ENCODE measurements around the gene PHYHIPL. TPM values are rescaled to one million over a fixed set of nuclear protein-coding genes. Genes with fewer than 3 reads are reported as not detected.

Gene PHYHIPL
- total RNA-seq, 2 donors from 2014 or later = 0.27 to 0.45 TPM

DNA sequence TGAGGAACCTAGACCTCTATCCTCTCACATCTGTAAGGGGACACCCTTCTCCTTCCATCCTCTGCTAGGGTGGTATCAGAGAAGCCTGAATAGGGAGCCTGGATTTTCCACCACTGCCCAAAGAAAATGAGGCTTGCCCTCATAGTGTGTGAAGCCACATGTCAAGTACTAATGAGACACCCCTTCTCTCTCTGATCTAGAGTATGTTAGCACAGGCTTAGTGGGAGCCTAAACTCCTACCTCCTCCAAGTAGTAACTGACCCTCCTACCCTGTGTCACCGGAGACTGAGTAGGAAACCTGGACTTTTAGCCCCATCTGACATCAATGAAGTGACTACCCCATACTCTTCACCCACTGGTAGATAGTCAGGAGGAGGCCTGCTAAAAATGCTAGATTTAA, 65.6 kb downstream of the PHYHIPL start:
- no peak for ATAC-seq
- no peak for DNase-seq
- intact Hi-C loops (cut with DNase I, micrococcal nuclease) = loop anchor here in 1 of 2 donors (5.0 kb wide), 1 partner anchor 380 kb away; no protein-coding TSS in a partner anchor

DNA sequence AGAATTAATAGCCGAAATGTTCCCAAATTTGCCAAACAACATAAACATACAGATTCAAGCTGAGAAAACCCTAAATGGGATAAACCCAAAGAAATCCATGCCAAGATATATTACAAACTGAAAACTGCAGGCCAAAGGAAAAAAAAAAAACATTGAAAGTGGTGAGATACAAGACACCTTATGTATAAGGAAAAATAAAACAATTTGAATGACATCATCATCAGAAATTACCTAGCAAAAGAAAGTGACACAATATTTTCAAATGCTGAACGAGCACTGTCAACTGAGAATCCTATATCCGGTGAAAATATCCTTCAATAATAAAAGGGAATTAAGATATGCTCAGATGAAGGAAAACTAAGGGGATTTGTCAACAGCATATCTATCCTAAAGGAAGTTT, 66.5 kb downstream of the PHYHIPL start:
- DNase-seq = no peak
- no peak for ATAC-seq
- intact Hi-C loops (cut with DNase I, micrococcal nuclease) = loop anchor here in 1 of 2 donors (5.0 kb wide), 1 partner anchor 379 kb away; no protein-coding TSS in a partner anchor

DNA sequence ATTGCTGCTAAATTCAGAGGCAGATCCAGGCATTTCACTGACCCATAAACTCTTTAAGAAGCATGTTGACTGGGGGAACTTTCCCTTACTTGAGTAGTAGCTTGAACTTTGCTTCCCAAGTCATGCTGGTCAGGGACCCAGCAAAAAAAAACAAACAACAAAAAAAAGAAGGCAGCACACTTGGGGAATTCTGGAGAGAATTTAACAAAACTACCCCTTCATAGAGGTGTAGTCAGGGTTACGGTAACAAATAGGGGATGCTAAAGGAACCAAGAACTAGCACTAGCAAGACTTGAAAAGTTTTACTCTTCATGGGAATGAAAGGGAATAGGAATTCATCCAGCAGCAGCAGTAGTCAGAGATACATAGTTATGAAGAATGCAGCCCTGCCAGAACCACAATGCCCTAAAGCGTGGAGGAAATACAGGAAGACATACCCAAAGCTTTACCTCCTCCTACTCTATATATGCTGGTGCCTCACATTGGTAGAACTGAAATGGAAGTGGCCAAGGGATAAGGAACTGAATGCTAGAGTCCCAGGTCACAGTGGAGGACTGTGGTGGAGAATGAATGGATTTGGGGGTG, 67.3 kb downstream of the PHYHIPL start:
- no peak for DNase-seq
- ATAC-seq = no peak
- intact Hi-C loops (cut with DNase I, micrococcal nuclease) = loop anchor here in 1 of 2 donors (5.0 kb wide), 1 partner anchor 379 kb away; no protein-coding TSS in a partner anchor

DNA sequence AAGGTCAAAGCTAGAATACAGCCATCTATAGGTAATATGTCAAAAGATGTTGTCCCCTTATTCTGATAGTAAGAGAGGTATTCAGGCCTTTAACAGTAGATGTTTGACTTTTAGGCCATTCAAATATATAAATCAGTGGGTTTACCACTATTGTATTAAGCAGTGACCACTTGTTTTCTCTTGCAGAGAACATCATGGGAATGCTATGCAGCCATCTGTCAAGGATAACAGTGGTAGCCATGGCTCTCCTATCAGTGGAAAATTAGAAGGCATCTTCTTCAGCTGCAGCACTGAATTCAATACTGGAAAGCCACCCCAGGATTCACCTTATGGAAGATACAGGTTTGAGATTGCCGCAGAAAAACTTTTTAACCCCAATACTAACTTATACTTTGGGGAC, 68.4 kb downstream of the PHYHIPL start:
- intact Hi-C loops (cut with DNase I, micrococcal nuclease) = loop anchor here in 1 of 2 donors (5.0 kb wide), 1 partner anchor 377 kb away; no protein-coding TSS in a partner anchor

DNA sequence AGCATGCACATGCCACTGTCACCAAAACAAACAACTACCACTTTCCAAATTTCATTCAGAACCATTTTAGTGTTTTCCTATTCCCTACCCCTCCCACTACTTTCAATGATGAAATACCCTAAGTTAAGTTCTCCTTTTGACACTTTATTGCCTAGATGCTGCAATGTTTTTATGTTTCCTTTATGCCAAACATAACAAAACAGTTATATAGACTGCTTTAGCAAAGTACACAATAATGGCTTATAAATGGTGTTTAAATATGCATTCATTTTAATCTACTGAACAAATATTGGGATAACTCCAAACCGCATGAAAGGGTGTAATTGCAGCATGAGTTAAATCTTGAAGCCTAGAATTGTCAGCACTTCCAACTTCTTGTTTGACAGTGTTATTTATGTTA, 69.2 kb downstream of the PHYHIPL start:
- ATAC-seq = no peak
- intact Hi-C loops (cut with DNase I, micrococcal nuclease) = no loop called here
- no peak for DNase-seq

More for the DNA sequence above, 68.4 kb downstream of the PHYHIPL start:
- no peak for DNase-seq
- ATAC-seq = no peak

DNA sequence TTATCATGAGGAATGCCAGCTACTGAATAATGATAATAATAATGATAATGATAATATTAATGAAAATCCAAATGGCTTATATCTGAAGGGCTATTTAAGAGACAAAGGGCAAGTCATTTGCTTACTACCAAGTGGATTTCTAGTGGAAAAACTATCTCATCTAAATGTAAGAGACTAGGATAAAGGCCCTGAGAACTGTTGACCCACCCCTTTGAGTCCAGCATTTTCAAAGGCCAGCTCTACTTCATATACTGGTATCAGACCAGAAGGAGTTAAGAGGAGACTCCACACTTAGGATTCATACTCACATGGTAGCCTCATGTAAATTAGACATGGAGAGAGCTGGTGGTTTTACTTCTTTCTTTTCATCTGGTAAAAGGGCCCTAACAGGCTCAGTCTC, 76.0 kb downstream of the PHYHIPL start:
- intact Hi-C loops (cut with DNase I, micrococcal nuclease) = no loop called here
- DNase-seq (no peak), ATAC-seq (no peak)

DNA sequence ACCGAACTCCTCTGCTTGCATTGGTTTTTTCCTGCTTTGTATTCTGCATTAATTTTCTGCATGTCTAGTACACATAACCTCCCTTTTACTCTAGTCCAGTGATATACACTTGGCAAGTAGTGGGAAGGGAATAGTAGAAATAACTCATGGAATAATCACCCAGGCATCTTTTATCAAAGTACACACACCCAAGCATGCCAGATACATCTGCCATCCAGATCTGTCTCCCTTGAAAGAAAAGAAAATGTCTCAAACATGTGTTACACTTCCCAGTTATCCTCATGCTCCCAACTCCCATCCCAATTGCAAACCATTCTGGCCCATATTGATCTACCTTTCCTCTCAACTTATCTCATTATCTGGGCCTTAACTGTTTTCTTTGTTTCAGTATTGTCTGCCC, 79.0 kb downstream of the PHYHIPL start:
- DNase-seq = no peak
- intact Hi-C loops (cut with DNase I, micrococcal nuclease) = no loop called here
- ATAC-seq = no peak

DNA sequence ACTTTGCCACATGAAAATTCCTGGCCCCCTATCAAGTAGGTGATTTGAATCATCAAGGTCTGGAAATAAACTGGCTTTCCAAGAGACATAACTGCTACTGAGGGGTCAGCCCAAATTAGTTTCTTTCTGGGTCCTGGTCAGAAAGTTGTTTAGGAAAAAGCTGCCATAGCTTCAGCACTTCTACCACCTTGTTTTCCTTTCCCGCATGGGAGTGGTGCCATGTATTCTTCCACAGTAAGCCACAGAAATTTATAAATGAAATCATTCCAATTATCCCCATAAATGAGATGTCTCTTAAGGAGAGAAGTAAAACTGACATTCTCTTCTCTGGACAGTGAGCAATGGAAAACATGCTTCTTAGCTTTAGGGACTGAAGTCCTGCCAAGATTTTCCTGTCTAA, 80.8 kb downstream of the PHYHIPL start:
- intact Hi-C loops (cut with DNase I, micrococcal nuclease) = no loop called here
- ATAC-seq = no peak
- DNase-seq = no peak

DNA sequence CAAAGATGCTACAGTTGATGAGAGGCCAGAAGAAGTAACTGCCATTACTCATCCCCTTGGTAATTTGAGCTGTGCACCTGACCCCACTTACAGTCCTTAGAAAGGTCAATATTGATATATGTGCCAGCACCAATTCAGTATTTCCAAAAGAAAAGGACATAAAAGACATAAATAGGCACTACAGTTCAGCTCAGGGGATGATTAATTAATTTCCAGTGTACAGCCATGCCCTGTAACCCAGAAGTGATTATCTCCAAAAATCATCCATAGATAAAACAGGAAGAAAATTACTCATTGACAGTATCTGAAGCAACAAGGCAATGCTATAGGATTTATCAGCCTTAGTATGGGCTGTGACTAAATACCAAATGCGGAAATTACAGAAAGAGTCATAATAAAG, 82.4 kb downstream of the PHYHIPL start:
- no peak for DNase-seq
- intact Hi-C loops (cut with DNase I, micrococcal nuclease) = no loop called here
- ATAC-seq = no peak

DNA sequence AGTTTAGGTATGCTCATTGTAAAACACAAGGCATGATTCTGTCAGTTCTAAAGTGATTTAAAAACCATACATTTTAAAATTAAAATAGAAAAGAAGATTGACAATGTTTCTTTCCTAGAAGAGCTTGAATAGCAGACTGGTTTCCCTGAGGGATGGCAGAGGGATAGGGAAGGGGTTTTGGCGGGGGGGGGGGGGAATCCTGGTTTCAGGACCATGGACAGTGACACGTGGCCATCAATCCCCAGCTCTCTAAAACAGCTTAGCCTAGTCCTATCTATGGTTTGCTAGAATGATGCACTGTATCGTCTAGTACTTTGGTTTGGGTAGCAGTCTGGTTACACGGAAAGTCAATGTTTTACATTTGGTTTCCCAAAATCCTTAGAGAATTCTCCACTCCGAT, 88.7 kb downstream of the PHYHIPL start:
- DNase-seq (no peak), ATAC-seq (no peak)
- intact Hi-C loops (cut with DNase I, micrococcal nuclease) = no loop called here

DNA sequence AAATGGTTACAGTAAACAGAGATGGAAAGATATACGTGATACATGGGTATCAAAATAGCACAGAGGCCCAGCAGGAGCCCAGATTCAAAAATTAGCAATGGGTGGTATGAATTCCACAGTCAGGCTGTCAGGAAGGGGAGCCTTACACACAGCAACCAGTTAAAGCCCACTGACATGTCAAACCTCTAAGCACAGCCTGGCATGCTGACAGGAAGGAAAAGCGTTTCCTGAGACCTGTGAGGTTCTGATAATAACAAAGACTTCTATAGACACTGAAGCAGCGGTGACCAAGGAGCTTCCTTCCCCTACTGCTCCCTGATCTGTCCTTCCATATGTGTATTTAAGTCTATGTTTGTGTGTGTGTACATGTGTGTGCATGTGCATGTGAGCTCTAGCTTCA, 89.9 kb downstream of the PHYHIPL start:
- intact Hi-C loops (cut with DNase I, micrococcal nuclease) = no loop called here
- ATAC-seq (no peak), DNase-seq (no peak)

DNA sequence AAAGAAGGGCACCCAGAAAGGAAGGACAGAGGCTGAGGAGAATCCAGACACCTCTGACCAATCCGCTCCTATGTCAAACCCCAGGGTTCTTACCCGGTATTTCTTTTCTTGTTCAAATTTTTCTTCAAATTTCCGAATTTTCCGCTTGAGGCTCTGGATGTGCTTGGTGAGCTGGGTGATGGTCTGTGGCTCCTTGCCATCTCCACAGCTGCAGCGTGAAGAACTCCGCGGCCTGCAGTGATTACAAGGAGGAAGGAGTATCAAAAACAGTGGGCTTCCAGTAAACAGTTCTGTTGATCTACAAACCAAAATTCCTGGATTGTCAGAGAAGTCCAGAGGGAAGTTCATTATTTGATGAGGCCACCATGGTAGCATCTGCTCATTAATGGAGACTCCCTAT, 92.0 kb downstream of the PHYHIPL start:
- DNase-seq (no peak), ATAC-seq (no peak)
- intact Hi-C loops (cut with DNase I, micrococcal nuclease) = no loop called here

DNA sequence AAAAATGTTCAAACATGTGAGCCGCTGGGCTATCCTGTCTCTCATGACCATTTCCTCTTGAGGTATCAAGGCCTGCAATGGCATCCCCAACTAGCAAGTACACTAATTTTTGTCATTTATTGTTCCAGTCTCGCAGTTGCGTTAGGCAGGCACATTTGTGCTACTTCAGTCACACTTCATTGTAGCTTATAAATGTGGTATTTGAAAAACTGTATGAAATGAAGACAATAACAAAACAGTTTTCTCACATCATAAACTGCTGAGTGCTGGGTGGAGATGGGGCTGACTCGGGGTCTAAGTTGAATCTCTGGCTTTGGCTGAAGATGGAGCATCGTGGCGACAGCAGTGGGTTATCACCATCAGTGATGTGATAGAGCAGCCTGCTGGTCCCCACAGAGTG, 93.2 kb downstream of the PHYHIPL start:
- intact Hi-C loops (cut with DNase I, micrococcal nuclease) = no loop called here

DNA sequence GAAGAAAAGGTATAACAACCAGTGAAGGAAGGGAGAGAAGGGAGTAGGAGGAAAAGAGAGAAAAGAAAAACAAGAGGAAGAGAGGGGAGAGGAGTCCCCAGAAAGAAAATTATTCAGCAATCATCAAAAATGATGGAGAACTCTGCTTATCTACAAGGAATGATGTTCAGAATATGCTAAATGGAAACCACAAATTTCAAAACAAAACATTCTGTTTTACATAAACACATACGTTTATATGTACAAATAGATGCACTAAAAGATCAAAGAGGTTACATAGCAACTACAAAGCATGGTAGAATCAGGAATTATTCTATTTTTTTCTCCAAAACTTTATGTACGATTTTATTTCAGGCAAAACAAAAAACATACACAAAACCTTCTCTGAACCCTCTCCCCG, 94.0 kb downstream of the PHYHIPL start:
- intact Hi-C loops (cut with DNase I, micrococcal nuclease) = no loop called here
- ATAC-seq (no peak), DNase-seq (no peak)

More for the DNA sequence above, 93.2 kb downstream of the PHYHIPL start:
- DNase-seq (no peak), ATAC-seq (no peak)

DNA sequence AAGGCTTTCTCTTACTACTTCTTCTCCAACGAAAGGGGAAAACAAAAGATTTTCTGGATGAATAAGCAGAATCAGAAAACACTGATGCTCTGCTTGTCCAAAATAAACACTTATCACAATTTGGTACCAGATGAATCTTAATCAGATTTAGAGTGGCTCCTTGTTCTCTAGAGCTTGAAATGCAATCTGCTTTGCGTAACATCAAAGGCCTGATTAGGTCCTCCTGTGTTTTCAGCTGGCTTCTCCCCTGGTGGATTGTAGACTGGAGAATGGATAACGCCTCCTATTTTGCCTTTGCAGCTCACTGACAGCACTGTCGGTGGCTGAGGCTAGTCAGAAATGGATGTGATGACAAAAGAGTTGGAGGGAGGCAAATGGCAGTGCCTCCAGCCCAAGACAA, 94.7 kb downstream of the PHYHIPL start:
- DNase-seq = no peak
- no peak for ATAC-seq
- intact Hi-C loops (cut with DNase I, micrococcal nuclease) = no loop called here

DNA sequence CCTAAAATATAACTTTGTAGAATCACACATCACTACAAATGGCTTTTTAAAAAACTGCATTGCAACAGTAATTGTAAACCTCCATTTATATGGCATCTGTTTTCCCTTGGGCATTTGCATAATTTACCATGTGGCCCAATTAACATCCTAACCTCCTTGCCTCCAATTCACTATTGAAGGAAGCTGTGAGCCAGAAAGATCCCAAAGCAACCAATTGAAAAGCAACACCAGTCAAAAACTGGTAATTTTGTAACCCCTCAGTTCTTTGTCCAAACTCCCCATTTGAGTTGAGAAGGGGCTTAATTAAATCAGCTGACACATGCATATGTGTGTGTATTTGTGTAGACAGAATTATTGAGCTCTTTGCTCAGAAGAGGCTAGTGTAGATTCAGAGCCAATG, 95.6 kb downstream of the PHYHIPL start:
- DNase-seq (no peak), ATAC-seq (no peak)
- intact Hi-C loops (cut with DNase I, micrococcal nuclease) = no loop called here

DNA sequence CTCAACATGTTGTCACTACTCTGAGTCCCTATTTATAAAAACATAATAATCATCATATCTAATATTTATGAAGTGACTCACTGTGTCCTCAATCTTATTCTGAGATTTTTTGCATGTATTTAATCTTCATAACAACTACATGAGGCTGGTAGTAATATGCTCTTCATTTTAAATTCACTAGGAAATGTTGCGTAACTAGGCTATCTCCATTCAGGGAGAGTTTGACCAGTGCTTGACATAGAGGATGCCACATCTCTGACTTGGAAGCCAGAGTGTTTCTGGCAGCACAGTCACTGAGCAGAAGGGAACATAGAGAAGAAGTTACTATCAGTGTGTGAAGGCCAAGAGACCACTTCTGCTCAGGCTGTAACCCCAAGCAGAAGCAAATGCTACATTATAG, 97.0 kb downstream of the PHYHIPL start:
- ATAC-seq (no peak), DNase-seq (no peak)
- intact Hi-C loops (cut with DNase I, micrococcal nuclease) = no loop called here

DNA sequence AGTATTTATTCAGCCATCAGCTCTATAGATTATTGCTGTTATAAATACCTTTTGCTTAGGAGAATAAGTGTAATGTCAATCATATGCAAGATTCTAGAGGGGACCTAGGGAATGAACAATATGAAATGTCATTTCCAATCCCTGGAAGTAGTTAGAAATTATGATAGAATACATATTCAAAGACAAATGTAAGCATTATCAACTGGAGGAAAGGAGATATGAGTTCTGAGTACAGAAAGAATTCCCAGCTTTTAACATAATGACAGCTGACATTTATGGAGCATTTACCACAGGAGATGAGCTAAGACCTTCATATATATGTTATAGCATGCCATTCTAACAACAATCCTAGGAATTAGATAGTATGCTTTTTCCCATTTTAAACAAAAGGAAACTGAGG, 99.7 kb downstream of the PHYHIPL start:
- DNase-seq = no peak
- ATAC-seq = no peak
- intact Hi-C loops (cut with DNase I, micrococcal nuclease) = no loop called here

DNA sequence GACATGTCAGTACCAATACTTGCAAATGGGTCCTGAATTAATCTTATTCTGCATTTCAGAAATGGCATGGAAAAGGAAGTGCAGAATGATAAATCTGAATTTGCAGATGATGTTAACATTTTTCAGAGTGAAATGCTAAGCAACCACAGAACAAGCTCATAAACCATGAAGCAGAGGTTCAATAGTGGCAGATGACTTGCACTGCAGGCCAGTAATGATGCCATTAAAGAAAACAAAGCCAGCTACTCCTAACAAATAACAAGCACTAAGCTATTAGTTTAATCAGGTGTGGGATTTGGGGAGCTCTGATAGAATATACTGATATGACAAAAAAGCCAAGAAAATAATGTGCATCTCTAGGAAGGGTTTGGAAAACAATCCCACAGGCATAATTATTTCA, 100.5 kb downstream of the PHYHIPL start:
- no peak for ATAC-seq
- no peak for DNase-seq
- intact Hi-C loops (cut with DNase I, micrococcal nuclease) = no loop called here

DNA sequence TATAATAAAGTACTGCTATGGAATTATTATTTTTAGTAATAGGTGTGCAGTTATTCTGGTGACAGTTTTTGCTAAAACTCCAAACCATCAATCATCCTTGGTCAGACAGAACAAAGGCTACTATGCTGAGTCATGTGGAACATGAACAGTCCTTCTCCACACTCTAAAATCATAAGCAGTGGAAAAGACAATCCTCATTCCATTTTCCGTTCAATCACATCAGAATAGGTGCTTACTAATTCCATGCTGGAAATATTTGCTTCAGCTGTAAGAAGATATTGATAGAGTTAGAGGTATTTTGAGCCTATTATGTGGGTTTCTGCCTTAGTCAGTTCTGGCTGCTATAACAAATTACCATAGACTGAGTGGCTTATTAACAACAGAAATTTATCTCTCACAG, 103.0 kb downstream of the PHYHIPL start:
- ATAC-seq = no peak
- intact Hi-C loops (cut with DNase I, micrococcal nuclease) = no loop called here
- DNase-seq = no peak

DNA sequence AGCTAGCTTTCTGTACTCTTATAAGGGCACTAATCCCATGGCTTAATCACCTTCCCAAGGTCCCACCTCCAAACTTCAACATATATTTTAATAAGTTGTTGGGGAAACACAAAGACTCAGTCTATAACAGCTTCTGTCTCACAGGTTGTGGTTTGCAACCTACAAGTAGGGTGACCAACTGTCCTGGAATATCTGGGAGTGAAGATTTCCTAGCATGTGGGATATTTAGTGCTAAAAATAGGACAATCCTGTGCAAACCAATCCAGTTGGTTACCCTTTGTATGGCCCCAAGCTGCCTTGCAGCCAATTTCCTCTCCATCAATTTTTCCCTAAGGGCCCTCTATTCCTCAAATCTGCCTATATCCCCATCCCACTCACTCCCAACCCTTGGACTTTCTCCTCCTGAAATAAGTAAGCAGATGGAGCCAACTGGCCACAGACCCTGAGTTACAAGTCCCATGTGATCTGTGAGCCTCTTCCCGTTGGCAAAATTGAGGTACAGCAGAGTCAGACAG, 103.6 kb downstream of the PHYHIPL start:
- intact Hi-C loops (cut with DNase I, micrococcal nuclease) = no loop called here
- no peak for DNase-seq
- no peak for ATAC-seq
